Pons (tissue), 1 donor: ENCODE results near the gene MMP13.
"Not testable (repeated sequence)": the region's sequence is repeated elsewhere in the genome, so short reads cannot be mapped to it uniquely, and the experiment has no call there.

Experiments used
- DNase-seq: peaks from one replicate; pipeline ENCODE4 v3.0.0-alpha.2; 2016; ENCODE audit warnings: low spot score

MMP13 gene

GRCh38 chr11:102955624-102956023 is at the start of gene MMP13:
MMP13 (minus strand) TSS chr11:102955732; CDS start chr11:102955705, 27 bp downstream.
- no peak for DNase-seq

DNA sequence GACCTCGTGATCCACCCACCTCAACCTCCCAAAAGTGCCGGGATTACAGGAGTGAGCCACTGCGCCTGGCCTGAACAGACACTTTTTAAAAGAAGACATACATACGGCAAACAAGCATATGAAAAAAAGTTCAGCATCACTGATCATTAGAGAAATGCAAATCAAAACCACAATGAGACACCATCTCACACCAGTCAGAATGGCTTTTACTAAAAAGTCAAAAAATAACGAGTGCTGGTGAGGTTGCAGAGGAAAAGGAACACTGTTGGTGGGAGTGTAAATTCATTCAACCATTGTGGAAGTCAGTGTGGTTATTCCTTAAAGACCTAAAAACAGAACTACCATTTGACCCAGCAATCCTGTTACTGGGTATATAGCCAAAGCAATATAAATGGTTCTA is 48.7 kb upstream of the MMP13 start:
- DNase-seq = not testable (repeated sequence)

DNA sequence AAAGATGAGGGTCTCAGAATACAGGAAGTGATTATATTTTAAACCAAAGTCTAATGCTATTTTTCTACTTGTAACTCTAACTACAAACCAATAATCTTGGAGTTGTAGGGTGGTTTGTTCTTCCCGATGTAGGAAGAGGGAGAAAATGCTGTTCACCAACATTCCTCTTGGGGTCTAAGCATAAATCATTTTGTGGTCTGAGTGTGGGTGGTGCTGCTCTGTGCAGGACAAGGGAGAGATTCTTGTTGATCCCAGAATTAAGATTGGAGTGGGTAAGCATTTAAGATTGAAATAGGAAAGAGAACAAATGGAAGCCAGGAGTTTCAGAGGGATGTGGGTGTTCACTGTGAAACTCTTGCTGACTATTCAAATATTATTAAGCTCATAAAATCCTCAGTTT is 38.6 kb upstream of the MMP13 start:
- DNase-seq = no peak

- no peak for DNase-seq
Measured at GRCh38 chr11:102991776-102992175, 36.2 kb upstream of the MMP13 start.

DNA sequence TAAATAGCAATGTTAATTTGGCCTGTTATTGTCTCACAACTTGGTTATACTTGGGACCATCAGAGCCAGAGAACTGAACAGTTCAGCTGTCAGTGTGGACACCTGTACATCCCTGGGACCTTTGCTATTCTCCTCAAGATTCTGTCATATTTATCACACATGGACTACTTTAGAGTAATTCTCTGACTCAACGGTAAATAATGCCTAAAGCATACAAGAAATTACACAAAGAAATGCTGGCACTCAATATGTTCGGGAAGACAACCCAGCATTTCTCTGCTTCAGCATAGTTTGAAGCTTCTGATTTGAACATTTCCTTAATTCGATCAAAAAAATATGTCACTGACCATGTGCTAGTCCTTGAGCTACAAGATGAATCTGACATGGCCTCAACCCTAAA is 34.6 kb upstream of the MMP13 start:
- DNase-seq = no peak

GRCh38 chr11:102989379-102990047 is 34.0 kb upstream of the MMP13 start:
- no peak for DNase-seq

- DNase-seq = no peak
Measured at GRCh38 chr11:102986815-102987214, 31.3 kb upstream of the MMP13 start.

- peak; percentile 20 for DNase-seq
Measured at GRCh38 chr11:102985850-102986249, 30.3 kb upstream of the MMP13 start.

GRCh38 chr11:102983486-102983885 is 28.0 kb upstream of the MMP13 start:
- DNase-seq = no peak

GRCh38 chr11:102981324-102981910 is 25.9 kb upstream of the MMP13 start:
- no peak for DNase-seq

- DNase-seq = no peak
Measured at GRCh38 chr11:102974552-102975280, 19.2 kb upstream of the MMP13 start.

DNA sequence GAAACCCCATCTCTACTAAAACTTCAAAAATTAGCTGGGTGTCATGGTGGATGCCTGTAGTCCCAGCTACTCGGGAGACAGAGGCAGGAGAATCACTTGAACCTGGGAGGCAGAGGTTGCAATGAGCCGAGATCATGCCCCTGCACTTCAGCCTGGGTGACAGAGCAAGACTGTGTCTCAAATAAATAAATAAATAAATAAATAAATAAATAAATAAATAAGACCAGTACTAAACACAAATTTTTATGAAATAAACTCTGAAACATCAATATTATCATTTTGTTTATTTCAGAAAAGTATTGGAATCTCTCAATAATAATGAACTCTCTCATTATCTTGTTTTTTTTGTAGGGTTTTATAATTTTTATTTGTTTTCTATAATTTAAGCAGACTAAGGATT is 18.2 kb upstream of the MMP13 start:
- DNase-seq = not testable (repeated sequence)

- DNase-seq = no peak
Measured at GRCh38 chr11:102972853-102973252, 17.3 kb upstream of the MMP13 start.

- no peak for DNase-seq
Measured at GRCh38 chr11:102971766-102972165, 16.2 kb upstream of the MMP13 start.

DNA sequence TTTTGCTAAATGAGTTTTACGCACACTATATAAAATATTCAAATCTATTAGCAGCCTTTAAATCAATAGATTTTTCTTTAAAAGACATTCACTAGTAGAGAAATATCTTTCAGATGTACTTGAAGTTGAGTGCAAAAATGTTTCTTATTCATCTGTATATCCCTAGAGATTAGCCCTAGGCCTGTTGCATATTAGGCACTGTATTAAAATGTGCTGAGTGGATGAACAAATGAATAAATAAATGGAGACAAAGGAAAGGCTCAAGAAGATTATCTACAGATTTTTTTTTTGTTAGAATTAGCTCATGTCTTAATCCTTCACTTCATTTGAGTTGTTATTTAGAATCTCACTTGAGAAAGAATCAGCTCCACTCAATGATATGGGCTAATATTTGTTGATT is 12.0 kb upstream of the MMP13 start:
- no peak for DNase-seq

GRCh38 chr11:102966011-102966410 is 10.5 kb upstream of the MMP13 start:
- DNase-seq = no peak

DNA sequence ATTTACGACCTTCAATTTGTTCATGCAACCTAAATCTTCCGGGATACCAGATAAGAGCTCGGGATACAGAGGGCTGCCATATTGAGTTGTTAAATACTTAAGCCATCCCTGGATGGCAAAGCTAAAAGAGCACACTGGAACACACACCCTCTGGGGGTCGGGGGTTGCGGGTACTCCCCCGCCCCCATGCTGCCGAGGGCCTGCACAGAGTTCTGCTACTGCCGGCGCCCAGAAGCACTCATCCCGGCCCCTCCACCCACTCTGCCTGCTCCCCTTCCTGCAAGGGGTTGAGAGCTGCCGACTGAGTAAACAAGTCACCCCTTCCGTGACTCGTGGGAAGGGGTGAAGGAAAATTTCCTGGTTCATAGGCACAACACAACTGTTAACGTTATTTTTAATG is 9.3 kb upstream of the MMP13 start:
- no peak for DNase-seq

DNA sequence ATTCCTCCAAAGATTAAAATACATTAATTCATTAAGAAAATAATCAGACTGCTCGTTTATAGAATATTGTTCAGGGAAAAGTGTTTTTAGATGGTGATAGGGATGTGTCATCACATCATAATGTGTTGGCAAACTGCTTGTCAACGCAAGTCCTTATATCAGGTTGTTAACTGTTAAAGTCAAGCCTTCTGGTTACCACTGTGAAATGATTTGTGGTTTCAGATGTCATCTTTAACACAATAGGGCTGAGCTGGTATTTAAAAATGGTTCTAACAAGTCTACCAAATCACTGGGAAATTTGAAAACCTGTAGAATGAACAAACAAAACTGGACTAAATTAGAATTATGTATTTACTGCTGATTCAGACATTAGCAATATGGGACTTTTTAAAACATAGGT is 2.4 kb upstream of the MMP13 start:
- no peak for DNase-seq

DNA sequence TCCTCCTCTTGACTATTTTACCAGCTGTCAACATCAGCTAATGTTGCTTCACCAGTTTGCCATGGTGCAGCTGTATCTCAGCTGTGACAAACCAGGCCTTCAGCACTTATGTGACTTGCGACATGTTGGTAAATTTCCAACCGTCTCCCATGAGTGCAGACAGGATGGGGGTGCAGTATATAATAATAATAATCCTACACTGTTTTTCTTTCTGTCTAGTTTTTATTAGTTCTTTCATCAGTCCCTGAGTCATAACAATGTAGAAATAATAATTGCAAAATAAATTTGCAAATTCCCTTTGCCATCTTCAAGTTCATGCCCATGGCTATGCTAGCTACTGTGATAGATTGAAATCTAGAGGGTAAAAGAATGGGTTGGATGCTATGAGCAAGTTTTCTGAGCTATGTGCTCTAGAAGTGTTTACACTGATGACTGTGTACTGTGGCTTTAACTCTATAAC is 4.9 kb downstream of the MMP13 start:
- no peak for DNase-seq

GRCh38 chr11:102946237-102946636 is 9.3 kb downstream of the MMP13 start:
- no peak for DNase-seq

DNA sequence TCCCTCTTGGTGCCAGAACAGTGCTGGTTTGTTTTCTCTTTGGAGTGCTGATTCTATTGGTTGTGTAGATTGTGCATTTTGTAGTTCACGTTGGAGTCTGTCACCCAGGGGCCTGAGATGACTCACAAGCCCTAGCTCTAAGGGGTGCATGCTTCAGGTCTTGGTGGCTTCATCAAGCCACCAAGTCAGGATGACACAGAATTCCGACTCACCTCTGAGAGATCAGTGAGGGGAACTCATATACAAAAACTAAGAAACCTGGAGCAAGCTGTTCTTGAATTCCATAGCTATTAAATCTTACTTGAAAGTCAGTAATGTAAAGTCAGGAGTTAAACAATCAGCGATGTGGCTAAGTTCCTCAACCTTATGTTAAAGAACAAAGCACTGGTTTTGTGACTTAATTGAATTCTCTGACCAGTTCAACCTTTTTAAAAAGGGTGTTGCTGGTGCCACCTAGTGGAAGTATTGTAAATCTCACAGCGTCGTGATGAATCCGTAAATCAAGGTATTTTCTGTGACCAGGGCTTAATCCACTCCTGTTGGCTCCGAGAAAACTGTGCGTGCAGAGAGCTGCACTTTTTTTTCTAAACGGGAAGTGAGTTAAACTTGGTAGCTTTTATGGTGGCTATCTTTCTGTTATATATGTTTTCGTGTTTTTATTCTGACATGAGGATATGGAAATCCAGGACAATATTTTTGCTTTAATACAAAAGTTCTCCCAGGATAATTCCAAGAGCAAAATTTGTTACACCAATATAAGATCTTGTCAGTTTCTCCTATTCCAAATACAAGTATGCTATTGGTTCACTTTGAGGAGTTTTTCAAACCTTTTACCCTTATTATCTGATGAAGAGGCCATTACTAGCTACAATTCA is 14.6 kb downstream of the MMP13 start:
- DNase-seq = peak; percentile 80

GRCh38 chr11:102936864-102937509 is 18.5 kb downstream of the MMP13 start:
- DNase-seq = no peak
